PC-3 (cell line): ENCODE measurements around the gene ACTL7A.

Source experiments
- CTCF ChIP-seq: fragments of 300-600 bp; sonication (generic); conservative IDR thresholded peaks from 2 replicates; pipeline ENCODE4 v1.5.1; 2017; ENCODE audit warnings: antibody characterized with exemption, low read depth, mild to moderate bottlenecking, low read length
- EZH2 ChIP-seq: fragments of 300-600 bp; sonication (generic); IDR thresholded peaks from one replicate; pipeline ENCODE4 v1.6.1; 2017; ENCODE audit warnings: antibody characterized with exemption, mild to moderate bottlenecking, low read length; ENCODE audit not compliant: unreplicated experiment
- EZH2phosphoT487 ChIP-seq: fragments of 300-600 bp; sonication (generic); IDR thresholded peaks from 2 replicates; pipeline ENCODE4 v1.6.1; 2018; ENCODE audit warnings: mild to moderate bottlenecking, antibody characterized with exemption, low read length, borderline replicate concordance

- TF ChIP-seq CTCF = no peak
- TF ChIP-seq EZH2 = no peak
- TF ChIP-seq EZH2phosphoT487 = no peak
Observed at GRCh38 chr9:108894225-108894997, 32.3 kb downstream of the ACTL7A start.
